ENCODE results near the gene MRPL37. TPM values are rescaled to one million over a fixed set of nuclear protein-coding genes. Genes with fewer than 3 reads are reported as not detected.

MRPL37 gene
- polyA plus RNA-seq, 1 donor (not counting 4 experiments of a cell fraction or from before 2014, with no cell fraction given) = 30.9 TPM

- no peak overlapping the region for H3K4me2 ChIP-seq (ENCODE audit: control insufficient read depth, extremely low read depth, insufficient read depth, low read depth, low read length)
- no peak overlapping the region for H3K4me3 ChIP-seq (ENCODE audit: control insufficient read depth in 2 of 3, extremely low read depth in 1 of 3, insufficient read depth in 2 of 3, low read depth in 1 of 3, low read length in 3 of 3)
- H2AFZ ChIP-seq (ENCODE audit: control insufficient read depth, low read length) = no peak overlapping the region
- FAIRE-seq (no peak), DNase-seq (ENCODE audit: low read depth, low spot score) (no peak)
- H4K20me1 ChIP-seq (ENCODE audit: control insufficient read depth, extremely low read depth, insufficient read depth, low read length) = no peaks in the 10 kb centered on the region
- no peak overlapping the region for H3K27ac ChIP-seq (ENCODE audit: control insufficient read depth, insufficient read depth, low read length)
- dilution Hi-C loops (cut with MboI; ENCODE audit: extremely low pct_ligation_motif_present, low sequenced_read_pairs) = no loop called here
- H3K36me3 ChIP-seq (ENCODE audit: control insufficient read depth in 2 of 2, extremely low read depth in 1 of 2, insufficient read depth in 2 of 2, low read length in 2 of 2) = peaks cover 0 to 6% of the 10 kb centered on the region in 2 experiments
- no peaks in the 10 kb centered on the region for H3K9me3 ChIP-seq (ENCODE audit: control insufficient read depth, low read depth, low read length)
- peaks cover 9% of the 10 kb centered on the region for H3K4me1 ChIP-seq (ENCODE audit: control insufficient read depth, extremely low read depth, insufficient read depth, low read length)
- no peak overlapping the region for H3K9ac ChIP-seq (ENCODE audit: control insufficient read depth, extremely low read depth, insufficient read depth, low read length)
- TF ChIP-seq, protein P1, sequence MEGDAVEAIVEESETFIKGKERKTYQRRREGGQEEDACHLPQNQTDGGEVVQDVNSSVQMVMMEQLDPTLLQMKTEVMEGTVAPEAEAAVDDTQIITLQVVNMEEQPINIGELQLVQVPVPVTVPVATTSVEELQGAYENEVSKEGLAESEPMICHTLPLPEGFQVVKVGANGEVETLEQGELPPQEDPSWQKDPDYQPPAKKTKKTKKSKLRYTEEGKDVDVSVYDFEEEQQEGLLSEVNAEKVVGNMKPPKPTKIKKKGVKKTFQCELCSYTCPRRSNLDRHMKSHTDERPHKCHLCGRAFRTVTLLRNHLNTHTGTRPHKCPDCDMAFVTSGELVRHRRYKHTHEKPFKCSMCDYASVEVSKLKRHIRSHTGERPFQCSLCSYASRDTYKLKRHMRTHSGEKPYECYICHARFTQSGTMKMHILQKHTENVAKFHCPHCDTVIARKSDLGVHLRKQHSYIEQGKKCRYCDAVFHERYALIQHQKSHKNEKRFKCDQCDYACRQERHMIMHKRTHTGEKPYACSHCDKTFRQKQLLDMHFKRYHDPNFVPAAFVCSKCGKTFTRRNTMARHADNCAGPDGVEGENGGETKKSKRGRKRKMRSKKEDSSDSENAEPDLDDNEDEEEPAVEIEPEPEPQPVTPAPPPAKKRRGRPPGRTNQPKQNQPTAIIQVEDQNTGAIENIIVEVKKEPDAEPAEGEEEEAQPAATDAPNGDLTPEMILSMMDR (optimal IDR thresholded peaks at IDR 0.05 in 1 of 3, IDR thresholded peaks at IDR 0.05 in 1 of 3, conservative IDR thresholded peaks at IDR 0.05 in 1 of 3; ENCODE audit: extremely low read depth in 1 of 3, insufficient read depth in 2 of 3, low read length in 3 of 3) = no peak
- no peak for TF ChIP-seq EZH2 (IDR thresholded peaks at IDR 0.05; ENCODE audit: low read length)
- no peaks in the 10 kb centered on the region for H3K27me3 ChIP-seq (ENCODE audit: control insufficient read depth, extremely low read depth, insufficient read depth, low read length)
- no peaks in the 10 kb centered on the region for H3K79me2 ChIP-seq (ENCODE audit: control insufficient read depth, insufficient read depth, low read length)
- H3K9me1 ChIP-seq (ENCODE audit: control insufficient read depth, extremely low read depth, insufficient read depth, low read length) = peaks cover 2% of the 10 kb centered on the region
Measured at GRCh38 chr1:54228638-54229079, 28.7 kb downstream of the MRPL37 start.

- H3K9ac ChIP-seq (ENCODE audit: control insufficient read depth, extremely low read depth, insufficient read depth, low read length) = no peak overlapping the region
- DNase-seq (ENCODE audit: low read depth, low spot score) (no peak), FAIRE-seq (no peak)
- peaks cover 2% of the 10 kb centered on the region for H3K9me1 ChIP-seq (ENCODE audit: control insufficient read depth, extremely low read depth, insufficient read depth, low read length)
- H4K20me1 ChIP-seq (ENCODE audit: control insufficient read depth, extremely low read depth, insufficient read depth, low read length) = no peaks in the 10 kb centered on the region
- H2AFZ ChIP-seq (ENCODE audit: control insufficient read depth, low read length) = no peak overlapping the region
- H3K36me3 ChIP-seq (ENCODE audit: control insufficient read depth in 2 of 2, extremely low read depth in 1 of 2, insufficient read depth in 2 of 2, low read length in 2 of 2) = peaks cover 0 to 6% of the 10 kb centered on the region in 2 experiments
- H3K79me2 ChIP-seq (ENCODE audit: control insufficient read depth, insufficient read depth, low read length) = no peaks in the 10 kb centered on the region
- dilution Hi-C loops (cut with MboI; ENCODE audit: extremely low pct_ligation_motif_present, low sequenced_read_pairs) = no loop called here
- H3K4me1 ChIP-seq (ENCODE audit: control insufficient read depth, extremely low read depth, insufficient read depth, low read length) = peaks cover 9% of the 10 kb centered on the region
- no peak for TF ChIP-seq EZH2 (IDR thresholded peaks at IDR 0.05; ENCODE audit: low read length)
- TF ChIP-seq, protein P1 (optimal IDR thresholded peaks at IDR 0.05 in 1 of 3, IDR thresholded peaks at IDR 0.05 in 1 of 3, conservative IDR thresholded peaks at IDR 0.05 in 1 of 3; ENCODE audit: extremely low read depth in 1 of 3, insufficient read depth in 2 of 3, low read length in 3 of 3) = no peak
- H3K9me3 ChIP-seq (ENCODE audit: control insufficient read depth, low read depth, low read length) = no peaks in the 10 kb centered on the region
- no peak overlapping the region for H3K4me3 ChIP-seq (ENCODE audit: control insufficient read depth in 2 of 3, extremely low read depth in 1 of 3, insufficient read depth in 2 of 3, low read depth in 1 of 3, low read length in 3 of 3)
- H3K27ac ChIP-seq (ENCODE audit: control insufficient read depth, insufficient read depth, low read length) = no peak overlapping the region
- H3K27me3 ChIP-seq (ENCODE audit: control insufficient read depth, extremely low read depth, insufficient read depth, low read length) = no peaks in the 10 kb centered on the region
- peak overlapping the region; percentile 3 for H3K4me2 ChIP-seq (ENCODE audit: control insufficient read depth, extremely low read depth, insufficient read depth, low read depth, low read length)
Measured at GRCh38 chr1:54229281-54229891, 29.4 kb downstream of the MRPL37 start.

Measured in keratinocyte (primary cell).